Upper lobe of left lung (tissue), 4 donors: ENCODE data around the gene PDE6A.

Experiments used
- POLR2A ChIP-seq, 4 donors: fragments of 450-650 bp; IDR thresholded peaks; one replicate each; pipeline ENCODE4 v1.5.1; 2016 to 2017; ENCODE audit warnings: antibody characterized with exemption in 4 of 4, mild to moderate bottlenecking in 2 of 4
- POLR2AphosphoS5 ChIP-seq, 2 donors: sonication (generic); formaldehyde crosslinking; IDR thresholded peaks; one replicate each; pipeline ENCODE4 v1.5.1; 2017; ENCODE audit warnings: antibody characterized with exemption in 2 of 2

GRCh38 chr5:149900390-149900789 lies 44.2 kb downstream of the PDE6A start:
- TF ChIP-seq POLR2AphosphoS5 (IDR thresholded peaks at IDR 0.05) (no peak), POLR2A (IDR thresholded peaks at IDR 0.05) (no peak)
